Measurements from ENCODE around the gene PRKCZ.

Gene PRKCZ

GRCh38 chr1:2127187-2128145 is 77.3 kb downstream of the PRKCZ start:
- peak overlapping the region; percentile 71 for H3K4me3 ChIP-seq (ENCODE audit: low read length)
- H3K27me3 ChIP-seq (ENCODE audit: low read depth, low read length): 0 out of 2 replicates have a peak, but pooled peaks cover 3% of the 10 kb centered on the region
- peaks cover 26% of the 10 kb centered on the region for H3K4me1 ChIP-seq (ENCODE audit: low read length)
- H2AFZ ChIP-seq (ENCODE audit: low read depth, low read length): peak overlapping the region; percentile 16; the same call in 1 of the 2 replicates
- no peaks in the 10 kb centered on the region for H3K36me3 ChIP-seq (replicated peaks; ENCODE audit: low read depth, low read length)
- H3K9ac ChIP-seq (ENCODE audit: low read length): peak overlapping the region; percentile 62
- peak overlapping the region; percentile 77 for H3K27ac ChIP-seq (ENCODE audit: low read length)
- peak overlapping the region; percentile 92 for H3K4me2 ChIP-seq (ENCODE audit: low read length)
- H3K9me3 ChIP-seq (ENCODE audit: insufficient read depth, low read length): no peaks in the 10 kb centered on the region
- H3K79me2 ChIP-seq (ENCODE audit: low read length): no peaks in the 10 kb centered on the region
- no peaks in the 10 kb centered on the region for H4K20me1 ChIP-seq (ENCODE audit: insufficient read depth, low read length)
- TF ChIP-seq EZH2phosphoT487 (IDR thresholded peaks at IDR 0.05; ENCODE audit: low read depth): no peak

- TF ChIP-seq EZH2phosphoT487 (IDR thresholded peaks at IDR 0.05; ENCODE audit: low read depth) (no peak), CTCF (IDR thresholded peaks at IDR 0.05; ENCODE audit: low read depth, low read length) (no peak)
- Histone ChIP-seq H3K4me2 (ENCODE audit: low read length) (no peak overlapping the region), H3K36me3 (replicated peaks; ENCODE audit: low read depth, low read length) (no peaks in the 10 kb centered on the region), H3K27me3 (ENCODE audit: low read depth, low read length) (0 out of 2 replicates have a peak, but pooled peaks cover 3% of the 10 kb centered on the region), H3K27ac (ENCODE audit: low read length) (no peak overlapping the region), H2AFZ (ENCODE audit: low read depth, low read length) (no peak overlapping the region), H3K4me3 (ENCODE audit: low read length) (no peak overlapping the region), H3K79me2 (ENCODE audit: low read length) (no peaks in the 10 kb centered on the region), H4K20me1 (ENCODE audit: insufficient read depth, low read length) (no peaks in the 10 kb centered on the region), H3K9me3 (ENCODE audit: insufficient read depth, low read length) (no peaks in the 10 kb centered on the region), H3K4me1 (ENCODE audit: low read length) (peaks cover 30% of the 10 kb centered on the region), H3K9ac (ENCODE audit: low read length) (no peak overlapping the region)
Observed at GRCh38 chr1:2128189-2128901, 78.1 kb downstream of the PRKCZ start.

- Histone ChIP-seq H3K9ac (ENCODE audit: low read length) (no peak overlapping the region), H3K79me2 (ENCODE audit: low read length) (no peaks in the 10 kb centered on the region), H3K27ac (ENCODE audit: low read length) (no peak overlapping the region), H3K9me3 (ENCODE audit: insufficient read depth, low read length) (no peaks in the 10 kb centered on the region), H2AFZ (ENCODE audit: low read depth, low read length) (no peak overlapping the region), H4K20me1 (ENCODE audit: insufficient read depth, low read length) (no peaks in the 10 kb centered on the region), H3K4me1 (ENCODE audit: low read length) (peaks cover 30% of the 10 kb centered on the region), H3K27me3 (ENCODE audit: low read depth, low read length) (0 out of 2 replicates have a peak, but pooled peaks cover 3% of the 10 kb centered on the region), H3K36me3 (replicated peaks; ENCODE audit: low read depth, low read length) (no peaks in the 10 kb centered on the region), H3K4me3 (ENCODE audit: low read length) (no peak overlapping the region), H3K4me2 (ENCODE audit: low read length) (no peak overlapping the region)
- TF ChIP-seq CTCF (IDR thresholded peaks at IDR 0.05; ENCODE audit: low read depth, low read length): no peak
- no peak for TF ChIP-seq EZH2phosphoT487 (IDR thresholded peaks at IDR 0.05; ENCODE audit: low read depth)
Observed at GRCh38 chr1:2129256-2129943, 79.2 kb downstream of the PRKCZ start.

GRCh38 chr1:2130156-2130555 is 79.9 kb downstream of the PRKCZ start:
- Histone ChIP-seq H3K79me2 (ENCODE audit: low read length) (no peaks in the 10 kb centered on the region), H3K4me1 (ENCODE audit: low read length) (peaks cover 30% of the 10 kb centered on the region), H4K20me1 (ENCODE audit: insufficient read depth, low read length) (no peaks in the 10 kb centered on the region), H3K27me3 (ENCODE audit: low read depth, low read length) (0 out of 2 replicates have a peak, but pooled peaks cover 3% of the 10 kb centered on the region), H3K4me3 (ENCODE audit: low read length) (no peak overlapping the region), H3K27ac (ENCODE audit: low read length) (no peak overlapping the region), H3K9ac (ENCODE audit: low read length) (no peak overlapping the region), H2AFZ (ENCODE audit: low read depth, low read length) (no peak overlapping the region), H3K36me3 (replicated peaks; ENCODE audit: low read depth, low read length) (no peaks in the 10 kb centered on the region), H3K9me3 (ENCODE audit: insufficient read depth, low read length) (no peaks in the 10 kb centered on the region), H3K4me2 (ENCODE audit: low read length) (no peak overlapping the region)
- TF ChIP-seq CTCF (IDR thresholded peaks at IDR 0.05; ENCODE audit: low read depth, low read length) (no peak), EZH2phosphoT487 (IDR thresholded peaks at IDR 0.05; ENCODE audit: low read depth) (no peak)

All from OCI-LY3 (cell line).